ENCODE data around the gene TNPO1. TPM values are rescaled to one million over a fixed set of nuclear protein-coding genes. Genes with fewer than 3 reads are reported as not detected.

TNPO1 gene
- total and polyA plus RNA-seq, 4 donors: 5.7 to 95.8 (median 29.2) TPM

GRCh38 chr5:72895758-72896157, 79.3 kb downstream of the TNPO1 start:
- no peak for DNase-seq (ENCODE audit: low spot score)
- Histone ChIP-seq H3K27ac (ENCODE audit: low read depth in 1 of 2, low read length in 2 of 2) (no peak overlapping the region), H3K27me3 (ENCODE audit: control insufficient read depth in 4 of 4, insufficient read depth in 4 of 4, low read length in 3 of 4) (no peaks in the 10 kb centered on the region), H3K9me3 (ENCODE audit: control insufficient read depth in 4 of 4, low read length in 3 of 4) (no peaks in the 10 kb centered on the region), H3K9ac (ENCODE audit: low read depth in 1 of 2, low read length in 2 of 2) (no peak overlapping the region), H3K4me1 (ENCODE audit: control insufficient read depth in 4 of 4, insufficient read depth in 4 of 4, low read length in 3 of 4) (no peaks in the 10 kb centered on the region), H3K4me3 (ENCODE audit: low read depth in 1 of 3, low read length in 3 of 3) (no peak overlapping the region), H3K36me3 (ENCODE audit: control insufficient read depth in 4 of 4, insufficient read depth in 3 of 4, low read depth in 1 of 4, low read length in 3 of 4) (peaks cover 9 to 54% (median 47%) of the 10 kb centered on the region in 4 donors)
- no peak for TF ChIP-seq TAF1 (conservative IDR thresholded peaks at IDR 0.05)
- no peak for TF ChIP-seq HNF4G (IDR thresholded peaks at IDR 0.05)
- no peak for TF ChIP-seq RXRA (IDR thresholded peaks at IDR 0.05)
- TF ChIP-seq NR2F2 (IDR thresholded peaks at IDR 0.05): no peak
- 76% methylated on average over 2 of the region's 2 CpGs for WGBS

- no peaks in the 10 kb centered on the region for H3K27me3 ChIP-seq (ENCODE audit: control insufficient read depth in 4 of 4, insufficient read depth in 4 of 4, low read length in 3 of 4)
- TF ChIP-seq JUND (IDR thresholded peaks at IDR 0.05): no peak
- no peak overlapping the region for H3K4me3 ChIP-seq (ENCODE audit: low read depth in 1 of 3, low read length in 3 of 3)
- peaks cover 14 to 51% (median 48%) of the 10 kb centered on the region in 4 donors for H3K36me3 ChIP-seq (ENCODE audit: control insufficient read depth in 4 of 4, insufficient read depth in 3 of 4, low read depth in 1 of 4, low read length in 3 of 4)
- H3K4me1 ChIP-seq (ENCODE audit: control insufficient read depth in 4 of 4, insufficient read depth in 4 of 4, low read length in 3 of 4): no peaks in the 10 kb centered on the region
- H3K9ac ChIP-seq (ENCODE audit: low read depth in 1 of 2, low read length in 2 of 2): no peak overlapping the region
- no peak for DNase-seq (ENCODE audit: low spot score)
- no peak overlapping the region for H3K27ac ChIP-seq (ENCODE audit: low read depth in 1 of 2, low read length in 2 of 2)
- H3K9me3 ChIP-seq (ENCODE audit: control insufficient read depth in 4 of 4, low read length in 3 of 4): no peaks in the 10 kb centered on the region
Measured at GRCh38 chr5:72906806-72907205, 90.3 kb downstream of the TNPO1 start.

- 95% methylated on average over 6 of the region's 6 CpGs for WGBS
- no peak for TF ChIP-seq HNF4A (conservative IDR thresholded peaks at IDR 0.05)
- TF ChIP-seq RXRA (IDR thresholded peaks at IDR 0.05): no peak
- TF ChIP-seq NR2F2 (IDR thresholded peaks at IDR 0.05): no peak
- TF ChIP-seq CTCF (IDR thresholded peaks at IDR 0.05; ENCODE audit: low read depth, low read length, missing input control): no peak
- TF ChIP-seq TAF1 (conservative IDR thresholded peaks at IDR 0.05): no peak
- no peak for TF ChIP-seq GABPA (IDR thresholded peaks at IDR 0.05 in 1 of 2, conservative IDR thresholded peaks at IDR 0.05 in 1 of 2)
- DNase-seq (ENCODE audit: low spot score): no peak
Measured at GRCh38 chr5:72908664-72909063, 92.2 kb downstream of the TNPO1 start.

GRCh38 chr5:72917371-72917776, 100.9 kb downstream of the TNPO1 start:
- DNase-seq (ENCODE audit: low spot score): no peak
- Histone ChIP-seq H3K36me3 (ENCODE audit: control insufficient read depth in 4 of 4, insufficient read depth in 3 of 4, low read depth in 1 of 4, low read length in 3 of 4) (peaks cover 0 to 2% (median 0%) of the 10 kb centered on the region in 4 donors), H3K9me3 (ENCODE audit: control insufficient read depth in 4 of 4, low read length in 3 of 4) (no peaks in the 10 kb centered on the region), H3K9ac (ENCODE audit: low read depth in 1 of 2, low read length in 2 of 2) (no peak overlapping the region), H3K27me3 (ENCODE audit: control insufficient read depth in 4 of 4, insufficient read depth in 4 of 4, low read length in 3 of 4) (no peaks in the 10 kb centered on the region), H3K4me3 (ENCODE audit: low read depth in 1 of 3, low read length in 3 of 3) (no peak overlapping the region), H3K4me1 (ENCODE audit: control insufficient read depth in 4 of 4, insufficient read depth in 4 of 4, low read length in 3 of 4) (peaks cover 0 to 3% (median 0%) of the 10 kb centered on the region in 4 donors), H3K27ac (ENCODE audit: low read depth in 1 of 2, low read length in 2 of 2) (no peak overlapping the region)
- TF ChIP-seq REST (IDR thresholded peaks at IDR 0.05) (no peak), EGR1 (IDR thresholded peaks at IDR 0.05; ENCODE audit: low read depth in 2 of 2) (no peak), FOXA2 (IDR thresholded peaks at IDR 0.05) (no peak), SP1 (IDR thresholded peaks at IDR 0.05) (no peak), TAF1 (conservative IDR thresholded peaks at IDR 0.05) (no peak), NR2F2 (IDR thresholded peaks at IDR 0.05) (no peak), FOXA1 (IDR thresholded peaks at IDR 0.05) (no peak), MAX (IDR thresholded peaks at IDR 0.05) (no peak), GABPA (IDR thresholded peaks at IDR 0.05 in 1 of 2, conservative IDR thresholded peaks at IDR 0.05 in 1 of 2) (no peak), RXRA (IDR thresholded peaks at IDR 0.05) (no peak), YY1 (IDR thresholded peaks at IDR 0.05) (no peak), ATF3 (IDR thresholded peaks at IDR 0.05) (no peak), CTCF (IDR thresholded peaks at IDR 0.05; ENCODE audit: low read depth, low read length, missing input control) (no peak)
- 97% methylated on average over 1 of the region's 1 CpG for whole genome bisulfite sequencing

More at GRCh38 chr5:72908664-72909063, 92.2 kb downstream of the TNPO1 start:
- Histone ChIP-seq H3K27me3 (ENCODE audit: control insufficient read depth in 4 of 4, insufficient read depth in 4 of 4, low read length in 3 of 4) (no peaks in the 10 kb centered on the region), H3K36me3 (ENCODE audit: control insufficient read depth in 4 of 4, insufficient read depth in 3 of 4, low read depth in 1 of 4, low read length in 3 of 4) (peaks cover 12 to 44% (median 41%) of the 10 kb centered on the region in 4 donors), H3K4me1 (ENCODE audit: control insufficient read depth in 4 of 4, insufficient read depth in 4 of 4, low read length in 3 of 4) (no peaks in the 10 kb centered on the region), H3K4me3 (ENCODE audit: low read depth in 1 of 3, low read length in 3 of 3) (no peak overlapping the region), H3K27ac (ENCODE audit: low read depth in 1 of 2, low read length in 2 of 2) (no peak overlapping the region), H3K9me3 (ENCODE audit: control insufficient read depth in 4 of 4, low read length in 3 of 4) (no peaks in the 10 kb centered on the region), H3K9ac (ENCODE audit: low read depth in 1 of 2, low read length in 2 of 2) (no peak overlapping the region)
